Mucosa of stomach (tissue), 1 donor: Measurements from ENCODE around the gene ITPKB.

Source experiments
- H3K27me3 ChIP-seq: one replicate; pipeline ENCODE4 v1.7.0; 2013; ENCODE audit warnings: mild to moderate bottlenecking, low read length; ENCODE audit not compliant: control insufficient read depth, insufficient read depth
- H3K36me3 ChIP-seq: one replicate; pipeline ENCODE4 v1.7.0; 2013; ENCODE audit warnings: low read length; ENCODE audit not compliant: control insufficient read depth, insufficient read depth
- H3K4me1 ChIP-seq: one replicate; pipeline ENCODE4 v1.7.0; 2013; ENCODE audit warnings: mild to moderate bottlenecking, low read length; ENCODE audit not compliant: control insufficient read depth, insufficient read depth
- H3K4me3 ChIP-seq: one replicate; pipeline ENCODE4 v1.7.0; 2013; ENCODE audit warnings: low read length
- H3K9ac ChIP-seq: one replicate; pipeline ENCODE4 v1.7.0; 2013; ENCODE audit warnings: mild to moderate bottlenecking, low read length, moderate library complexity
- H3K9me3 ChIP-seq: one replicate; pipeline ENCODE4 v1.7.0; 2013; ENCODE audit warnings: mild to moderate bottlenecking, low read length, moderate library complexity; ENCODE audit not compliant: control insufficient read depth
- donor health status: Pancreatic carcinoma.

ITPKB gene

GRCh38 chr1:226661271-226661670, 77.8 kb downstream of the ITPKB start:
- Histone ChIP-seq H3K4me1 (peaks cover 47% of the 10 kb centered on the region), H3K9ac (no peak overlapping the region), H3K4me3 (no peak overlapping the region)

GRCh38 chr1:226660410-226661182, 78.5 kb downstream of the ITPKB start:
- Histone ChIP-seq H3K4me1 (peaks cover 52% of the 10 kb centered on the region), H3K27me3 (no peaks in the 10 kb centered on the region), H3K9me3 (no peaks in the 10 kb centered on the region), H3K36me3 (no peaks in the 10 kb centered on the region), H3K4me3 (no peak overlapping the region), H3K9ac (no peak overlapping the region)

More at GRCh38 chr1:226661271-226661670, 77.8 kb downstream of the ITPKB start:
- H3K9me3 ChIP-seq, result no peaks in the 10 kb centered on the region
- no peaks in the 10 kb centered on the region for H3K27me3 ChIP-seq
- H3K36me3 ChIP-seq, result no peaks in the 10 kb centered on the region

GRCh38 chr1:226659641-226660040, 79.4 kb downstream of the ITPKB start:
- no peaks in the 10 kb centered on the region for H3K36me3 ChIP-seq
- peaks cover 46% of the 10 kb centered on the region for H3K4me1 ChIP-seq
- no peak overlapping the region for H3K9ac ChIP-seq
- no peak overlapping the region for H3K4me3 ChIP-seq
- no peaks in the 10 kb centered on the region for H3K9me3 ChIP-seq
- no peaks in the 10 kb centered on the region for H3K27me3 ChIP-seq

GRCh38 chr1:226659136-226659535, 79.9 kb downstream of the ITPKB start:
- Histone ChIP-seq H3K4me3 (no peak overlapping the region), H3K36me3 (no peaks in the 10 kb centered on the region), H3K4me1 (peaks cover 41% of the 10 kb centered on the region), H3K9ac (no peak overlapping the region), H3K27me3 (no peaks in the 10 kb centered on the region), H3K9me3 (no peaks in the 10 kb centered on the region)

- Histone ChIP-seq H3K36me3 (no peaks in the 10 kb centered on the region), H3K4me3 (no peak overlapping the region), H3K9me3 (no peaks in the 10 kb centered on the region), H3K9ac (no peak overlapping the region), H3K4me1 (peaks cover 36% of the 10 kb centered on the region), H3K27me3 (no peaks in the 10 kb centered on the region)
Measured at GRCh38 chr1:226658546-226659125, 80.4 kb downstream of the ITPKB start.

- no peaks in the 10 kb centered on the region for H3K27me3 ChIP-seq
- H3K4me1 ChIP-seq, result peaks cover 30% of the 10 kb centered on the region
- no peak overlapping the region for H3K4me3 ChIP-seq
- no peaks in the 10 kb centered on the region for H3K36me3 ChIP-seq
- no peak overlapping the region for H3K9ac ChIP-seq
- no peaks in the 10 kb centered on the region for H3K9me3 ChIP-seq
Measured at GRCh38 chr1:226657895-226658545, 81.1 kb downstream of the ITPKB start.

- no peaks in the 10 kb centered on the region for H3K9me3 ChIP-seq
- no peaks in the 10 kb centered on the region for H3K36me3 ChIP-seq
- peaks cover 18% of the 10 kb centered on the region for H3K4me1 ChIP-seq
- no peaks in the 10 kb centered on the region for H3K27me3 ChIP-seq
- peak overlapping the region; percentile 42 for H3K9ac ChIP-seq
- no peak overlapping the region for H3K4me3 ChIP-seq
Measured at GRCh38 chr1:226656601-226657277, 82.3 kb downstream of the ITPKB start.

- no peak overlapping the region for H3K4me3 ChIP-seq
- H3K9ac ChIP-seq, result no peak overlapping the region
- H3K4me1 ChIP-seq, result peaks cover 18% of the 10 kb centered on the region
- H3K9me3 ChIP-seq, result no peaks in the 10 kb centered on the region
- no peaks in the 10 kb centered on the region for H3K27me3 ChIP-seq
- H3K36me3 ChIP-seq, result no peaks in the 10 kb centered on the region
Measured at GRCh38 chr1:226656201-226656600, 82.9 kb downstream of the ITPKB start.

- H3K27me3 ChIP-seq, result no peaks in the 10 kb centered on the region
- no peaks in the 10 kb centered on the region for H3K36me3 ChIP-seq
- peaks cover 18% of the 10 kb centered on the region for H3K4me1 ChIP-seq
- H3K4me3 ChIP-seq, result no peak overlapping the region
- H3K9ac ChIP-seq, result no peak overlapping the region
- no peaks in the 10 kb centered on the region for H3K9me3 ChIP-seq
Measured at GRCh38 chr1:226655251-226656163, 83.6 kb downstream of the ITPKB start.

GRCh38 chr1:226654668-226655055, 84.4 kb downstream of the ITPKB start:
- Histone ChIP-seq H3K27me3 (no peaks in the 10 kb centered on the region), H3K36me3 (no peaks in the 10 kb centered on the region), H3K9ac (no peak overlapping the region), H3K4me1 (peaks cover 18% of the 10 kb centered on the region), H3K9me3 (no peaks in the 10 kb centered on the region), H3K4me3 (no peak overlapping the region)

- Histone ChIP-seq H3K9me3 (no peaks in the 10 kb centered on the region), H3K36me3 (no peaks in the 10 kb centered on the region), H3K4me3 (no peak overlapping the region), H3K27me3 (no peaks in the 10 kb centered on the region), H3K9ac (no peak overlapping the region), H3K4me1 (peaks cover 18% of the 10 kb centered on the region)
Measured at GRCh38 chr1:226654046-226654667, 84.9 kb downstream of the ITPKB start.
